ENCODE measurements around the gene CUL9.

CUL9 gene

GRCh38 chr6:43258180-43258579, 76.2 kb downstream of the CUL9 start:
- no peak overlapping the region for H3K4me3 ChIP-seq (ENCODE audit: control insufficient read depth, low read depth, low read length)
- no peak for DNase-seq (ENCODE audit: low read depth)
- no peak for TF ChIP-seq CTCF (IDR thresholded peaks at IDR 0.05; ENCODE audit: control insufficient read depth, insufficient read depth, low read depth, low read length, missing control alignments)

GRCh38 chr6:43258807-43259686, 77.1 kb downstream of the CUL9 start:
- no peak for TF ChIP-seq CTCF (IDR thresholded peaks at IDR 0.05; ENCODE audit: control insufficient read depth, insufficient read depth, low read depth, low read length, missing control alignments)
- H3K4me3 ChIP-seq (ENCODE audit: control insufficient read depth, low read depth, low read length): no peak overlapping the region
- DNase-seq (ENCODE audit: low read depth): no peak

- TF ChIP-seq CTCF (IDR thresholded peaks at IDR 0.05; ENCODE audit: control insufficient read depth, insufficient read depth, low read depth, low read length, missing control alignments): no peak
- DNase-seq (ENCODE audit: low read depth): no peak
- H3K4me3 ChIP-seq (ENCODE audit: control insufficient read depth, low read depth, low read length): no peak overlapping the region
Observed at GRCh38 chr6:43260791-43261190, 78.8 kb downstream of the CUL9 start.

GRCh38 chr6:43261198-43261597, 79.2 kb downstream of the CUL9 start:
- TF ChIP-seq CTCF (IDR thresholded peaks at IDR 0.05; ENCODE audit: control insufficient read depth, insufficient read depth, low read depth, low read length, missing control alignments): no peak
- DNase-seq (ENCODE audit: low read depth): no peak
- no peak overlapping the region for H3K4me3 ChIP-seq (ENCODE audit: control insufficient read depth, low read depth, low read length)

- no peak overlapping the region for H3K4me3 ChIP-seq (ENCODE audit: control insufficient read depth, low read depth, low read length)
- no peak for TF ChIP-seq CTCF (IDR thresholded peaks at IDR 0.05; ENCODE audit: control insufficient read depth, insufficient read depth, low read depth, low read length, missing control alignments)
- no peak for DNase-seq (ENCODE audit: low read depth)
Observed at GRCh38 chr6:43262000-43262779, 80.2 kb downstream of the CUL9 start.

- no peak for TF ChIP-seq CTCF (IDR thresholded peaks at IDR 0.05; ENCODE audit: control insufficient read depth, insufficient read depth, low read depth, low read length, missing control alignments)
- no peak for DNase-seq (ENCODE audit: low read depth)
- no peak overlapping the region for H3K4me3 ChIP-seq (ENCODE audit: control insufficient read depth, low read depth, low read length)
Observed at GRCh38 chr6:43262780-43263313, 80.9 kb downstream of the CUL9 start.
